ENCODE measurements around the gene C20orf141. TPM values are rescaled to one million over a fixed set of nuclear protein-coding genes. Genes with fewer than 3 reads are reported as not detected.

C20orf141 gene
- total RNA-seq, 2 experiments from 2014 or later, result not detected

DNA sequence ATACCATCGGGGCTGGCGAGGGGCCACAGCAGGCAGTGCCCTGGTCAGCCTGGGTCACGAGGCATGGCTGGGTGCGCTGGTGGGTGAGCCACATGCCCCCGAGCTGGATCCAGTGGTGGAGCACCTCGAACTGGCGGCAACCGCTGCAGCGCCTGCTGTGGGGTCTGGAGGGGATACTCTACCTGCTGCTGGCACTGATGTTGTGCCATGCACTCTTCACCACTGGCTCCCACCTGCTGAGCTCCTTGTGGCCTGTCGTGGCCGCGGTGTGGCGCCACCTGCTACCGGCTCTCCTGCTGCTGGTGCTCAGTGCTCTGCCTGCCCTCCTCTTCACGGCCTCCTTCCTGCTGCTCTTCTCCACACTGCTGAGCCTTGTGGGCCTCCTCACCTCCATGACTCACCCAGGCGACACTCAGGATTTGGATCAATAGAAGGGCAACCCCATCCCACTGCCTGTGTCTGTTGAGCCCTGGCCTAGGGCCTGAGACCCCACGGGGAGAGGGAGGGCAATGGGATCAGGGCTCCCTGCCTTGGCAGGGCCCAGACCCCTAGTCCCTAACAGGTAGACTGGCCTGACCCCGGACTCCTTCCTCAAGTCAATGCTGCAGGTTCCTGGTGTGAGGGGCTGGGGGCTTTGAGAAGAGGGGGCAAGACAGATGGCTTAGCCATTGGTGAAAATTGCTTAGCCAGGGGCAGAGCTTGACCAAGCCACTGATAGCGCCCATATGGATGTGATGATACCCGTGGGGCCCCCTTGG, 2.0 kb downstream of the C20orf141 start:
- Mint-ChIP-seq H3K9me3 (peaks cover 4% of the 10 kb centered on the region), H3K27me3 (peaks cover 29% of the 10 kb centered on the region), H3K4me3 (no peak overlapping the region), H3K4me1 (ENCODE audit: low read depth) (peaks cover 13% of the 10 kb centered on the region), H3K27ac (no peak overlapping the region), H3K36me3 (ENCODE audit: low read depth) (no peaks in the 10 kb centered on the region)
- TF ChIP-seq, protein P1, sequence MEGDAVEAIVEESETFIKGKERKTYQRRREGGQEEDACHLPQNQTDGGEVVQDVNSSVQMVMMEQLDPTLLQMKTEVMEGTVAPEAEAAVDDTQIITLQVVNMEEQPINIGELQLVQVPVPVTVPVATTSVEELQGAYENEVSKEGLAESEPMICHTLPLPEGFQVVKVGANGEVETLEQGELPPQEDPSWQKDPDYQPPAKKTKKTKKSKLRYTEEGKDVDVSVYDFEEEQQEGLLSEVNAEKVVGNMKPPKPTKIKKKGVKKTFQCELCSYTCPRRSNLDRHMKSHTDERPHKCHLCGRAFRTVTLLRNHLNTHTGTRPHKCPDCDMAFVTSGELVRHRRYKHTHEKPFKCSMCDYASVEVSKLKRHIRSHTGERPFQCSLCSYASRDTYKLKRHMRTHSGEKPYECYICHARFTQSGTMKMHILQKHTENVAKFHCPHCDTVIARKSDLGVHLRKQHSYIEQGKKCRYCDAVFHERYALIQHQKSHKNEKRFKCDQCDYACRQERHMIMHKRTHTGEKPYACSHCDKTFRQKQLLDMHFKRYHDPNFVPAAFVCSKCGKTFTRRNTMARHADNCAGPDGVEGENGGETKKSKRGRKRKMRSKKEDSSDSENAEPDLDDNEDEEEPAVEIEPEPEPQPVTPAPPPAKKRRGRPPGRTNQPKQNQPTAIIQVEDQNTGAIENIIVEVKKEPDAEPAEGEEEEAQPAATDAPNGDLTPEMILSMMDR (IDR thresholded peaks at IDR 0.05), result no peak
- DNase-seq (peak; percentile 45), ATAC-seq (peak; percentile 53)
- intact Hi-C loops (cut with micrococcal nuclease), result no loop called here
- ChIA-PET POLR2A (no interaction called here), CTCF (interaction anchor here (0.6 to 1.2 kb wide), 2 partner anchors 16 to 75 kb away, joined by 3 read pairs; partner anchors contain the start of gene CPXM1)

DNA sequence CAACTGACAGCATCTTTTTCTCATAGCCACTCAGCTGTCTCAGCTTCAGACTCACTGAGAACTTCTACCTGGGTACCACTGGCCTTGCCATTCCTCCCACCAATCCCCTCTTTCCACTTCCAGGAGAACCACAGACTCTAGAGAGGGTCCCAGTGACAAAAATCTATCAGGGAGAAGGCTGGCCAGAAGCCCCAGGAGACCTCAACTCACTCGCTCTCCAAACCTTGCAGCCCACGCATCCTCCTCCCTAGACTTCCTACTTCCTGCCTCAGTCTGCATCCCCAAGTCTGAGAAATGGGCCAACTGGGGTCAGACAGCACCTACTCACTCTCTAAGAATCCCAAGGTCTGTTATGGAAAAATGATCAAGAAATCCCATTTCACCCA, 2.5 kb downstream of the C20orf141 start:
- no peak for DNase-seq
- H3K4me3 Mint-ChIP-seq, result no peak overlapping the region
- no peaks in the 10 kb centered on the region for H3K36me3 Mint-ChIP-seq (ENCODE audit: low read depth)
- ChIA-PET POLR2A (no interaction called here), CTCF (interaction anchor here (1.0 to 1.2 kb wide), 2 partner anchors 16 to 74 kb away, joined by 3 to 4 read pairs; partner anchors contain the start of gene CPXM1)
- peaks cover 3% of the 10 kb centered on the region for H3K9me3 Mint-ChIP-seq
- intact Hi-C loops (cut with micrococcal nuclease), result no loop called here
- H3K27me3 Mint-ChIP-seq, result peaks cover 27% of the 10 kb centered on the region
- ATAC-seq, result no peak
- TF ChIP-seq, protein P1 (IDR thresholded peaks at IDR 0.05), result no peak
- no peak overlapping the region for H3K27ac Mint-ChIP-seq
- peaks cover 19% of the 10 kb centered on the region for H3K4me1 Mint-ChIP-seq (ENCODE audit: low read depth)

DNA sequence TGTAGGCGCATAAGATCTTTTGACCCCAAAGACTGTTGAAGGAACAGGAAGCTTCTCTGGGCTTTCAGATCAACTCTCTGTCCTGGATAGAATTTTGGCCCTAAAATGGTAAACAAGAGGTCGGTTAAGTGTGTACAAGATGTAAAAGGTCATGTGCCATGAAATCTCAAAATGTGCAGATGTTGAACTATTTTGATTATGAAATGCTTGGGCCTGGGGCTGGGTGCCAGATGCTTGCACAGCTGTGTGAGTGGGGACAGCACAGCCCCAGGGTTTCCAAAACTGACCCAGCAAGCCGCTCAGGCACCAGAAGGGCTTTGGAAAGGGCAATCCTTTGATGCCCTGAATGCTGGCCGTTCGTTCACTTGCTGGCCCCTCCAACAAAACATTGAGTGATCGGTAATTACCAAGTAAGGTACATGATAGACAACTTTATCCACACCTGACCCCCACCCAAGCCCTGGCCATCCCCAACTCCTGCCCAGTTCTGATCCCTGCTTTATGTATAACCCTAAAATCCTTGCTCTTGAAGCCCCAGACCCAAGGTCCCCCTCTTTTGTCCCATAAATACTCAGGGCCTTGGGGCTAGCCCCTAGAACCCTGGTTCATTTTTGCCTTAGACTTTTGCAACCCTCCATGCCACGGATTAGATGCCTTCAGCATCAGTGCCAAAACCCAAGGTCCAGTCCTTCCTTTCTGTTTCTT, 3.3 kb downstream of the C20orf141 start:
- ATAC-seq (no peak), DNase-seq (no peak)
- Mint-ChIP-seq H3K27ac (no peak overlapping the region), H3K27me3 (peaks cover 24% of the 10 kb centered on the region), H3K4me1 (ENCODE audit: low read depth) (peaks cover 19% of the 10 kb centered on the region), H3K36me3 (ENCODE audit: low read depth) (no peaks in the 10 kb centered on the region), H3K4me3 (no peak overlapping the region), H3K9me3 (no peaks in the 10 kb centered on the region)
- intact Hi-C loops (cut with micrococcal nuclease), result no loop called here
- POLR2A ChIA-PET, result no interaction called here
- TF ChIP-seq, protein P1 (IDR thresholded peaks at IDR 0.05), result no peak
- CTCF ChIA-PET, result interaction anchor here (1.0 kb wide), 1 partner anchor 74 kb away, joined by 4 read pairs; no protein-coding TSS in a partner anchor

DNA sequence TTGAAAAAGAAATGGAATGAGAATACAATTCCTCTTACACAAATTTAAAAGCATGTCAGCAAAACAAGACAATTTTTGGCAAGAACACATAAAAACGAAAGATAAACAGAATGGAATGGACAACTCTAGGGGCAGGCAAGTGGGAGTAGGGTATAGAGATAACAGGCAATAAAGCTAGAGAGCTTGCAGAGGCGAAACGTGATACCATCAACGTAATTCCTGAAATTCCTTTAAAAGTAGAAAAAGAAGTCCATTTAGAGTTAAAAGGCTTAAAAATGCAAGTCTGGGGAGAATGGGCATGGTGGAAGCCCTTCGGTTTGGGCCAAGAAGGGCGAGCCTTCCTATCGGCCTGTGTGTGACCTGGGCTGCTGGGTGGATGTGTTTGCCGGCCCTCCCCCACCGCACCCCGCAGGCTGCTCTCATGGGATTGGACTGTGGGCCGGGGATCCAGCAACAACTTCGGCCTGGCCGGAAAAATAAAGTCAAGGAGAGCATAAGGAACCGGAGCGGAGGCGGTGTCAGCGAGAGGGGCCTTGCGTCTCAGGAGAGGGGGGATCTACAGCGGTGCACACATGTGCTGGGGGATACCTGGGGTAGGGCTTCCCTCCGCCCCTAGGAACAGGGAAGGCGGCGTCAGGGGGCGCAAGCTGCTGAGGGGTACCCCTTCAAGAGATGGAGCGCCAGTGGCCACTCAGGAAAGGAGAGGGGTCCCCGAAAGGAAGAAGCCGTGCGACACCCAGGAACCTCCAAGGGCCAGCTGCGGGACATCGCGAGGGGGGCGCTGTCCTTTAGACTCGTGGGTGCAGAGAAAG, 5.5 kb downstream of the C20orf141 start:
- Mint-ChIP-seq H3K9me3 (no peaks in the 10 kb centered on the region), H3K27ac (no peak overlapping the region)
- ATAC-seq, result no peak

More for the DNA sequence above, 5.5 kb downstream of the C20orf141 start:
- no peak for DNase-seq
- ChIA-PET CTCF (no interaction called here), POLR2A (interaction anchor here (0.6 to 1.2 kb wide), 4 partner anchors 10 to 16 kb away, joined by 3 read pairs; no protein-coding TSS in a partner anchor)
- Mint-ChIP-seq H3K4me3 (no peak overlapping the region), H3K4me1 (ENCODE audit: low read depth) (peaks cover 19% of the 10 kb centered on the region), H3K36me3 (ENCODE audit: low read depth) (no peaks in the 10 kb centered on the region), H3K27me3 (peaks cover 20% of the 10 kb centered on the region)
- intact Hi-C loops (cut with micrococcal nuclease), result no loop called here
- TF ChIP-seq, protein P1 (IDR thresholded peaks at IDR 0.05), result no peak

All from activated CD8-positive, alpha-beta T cell treated with anti-CD3 and anti-CD28 coated beads for 36 hours (primary cell).